HepG2 (cell line): ENCODE data around the gene SEC16A. TPM values are rescaled to one million over a fixed set of nuclear protein-coding genes. Genes with fewer than 3 reads are reported as not detected.

ENCODE experiments used
- NFRKB ChIP-seq: fragments of 450-650 bp; IDR thresholded peaks from 2 replicates; pipeline ENCODE4 v1.6.1; 2017
- RAD21 ChIP-seq: fragments of 450-650 bp; formaldehyde crosslinking; IDR thresholded peaks from 2 replicates; pipeline ENCODE4 v1.5.0; 2020; ENCODE audit warnings: mild to moderate bottlenecking
- SNAPC4 ChIP-seq: sonication (generic); formaldehyde crosslinking; IDR thresholded peaks from 2 replicates; pipeline ENCODE4 v1.4.0; 2020; ENCODE audit warnings: mild to moderate bottlenecking, missing genetic modification reagents
- TGIF2 ChIP-seq: IDR thresholded peaks from 2 replicates; pipeline ENCODE4 v1.6.1; 2016; ENCODE audit warnings: control low read depth, missing compliant biosample characterization
- ZBTB25 ChIP-seq: IDR thresholded peaks from 2 replicates; pipeline ENCODE4 v1.6.1; 2018; ENCODE audit warnings: missing genetic modification reagents
- ZBTB26 ChIP-seq: IDR thresholded peaks from 2 replicates; pipeline ENCODE4 v1.6.1; 2016; ENCODE audit warnings: missing compliant biosample characterization, missing genetic modification reagents, borderline replicate concordance
- ZBTB44 ChIP-seq: sonication (generic); formaldehyde crosslinking; IDR thresholded peaks from 2 replicates; pipeline ENCODE4 v1.4.0; 2020; ENCODE audit warnings: missing genetic modification reagents
- ZNF124 ChIP-seq: sonication (generic); formaldehyde crosslinking; IDR thresholded peaks from 2 replicates; pipeline ENCODE4 v1.4.0; 2020; ENCODE audit warnings: missing genetic modification reagents
- ZNF251 ChIP-seq: sonication (generic); formaldehyde crosslinking; IDR thresholded peaks from 2 replicates; pipeline ENCODE4 v1.9.0; 2021; ENCODE audit warnings: mild to moderate bottlenecking, missing genetic modification reagents
- ZNF263 ChIP-seq: sonication (generic); formaldehyde crosslinking; IDR thresholded peaks from 2 replicates; pipeline ENCODE4 v1.4.0; 2020; ENCODE audit warnings: missing genetic modification reagents
- ZNF503 ChIP-seq: sonication (generic); formaldehyde crosslinking; IDR thresholded peaks from 2 replicates; pipeline ENCODE4 v1.4.0; 2020; ENCODE audit warnings: missing genetic modification reagents
- ZNF510 ChIP-seq: sonication (generic); formaldehyde crosslinking; IDR thresholded peaks from 2 replicates; pipeline ENCODE4 v1.4.0; 2020; ENCODE audit warnings: low read depth, mild to moderate bottlenecking, missing genetic modification reagents
- ZNF567 ChIP-seq: sonication (generic); formaldehyde crosslinking; IDR thresholded peaks from 2 replicates; pipeline ENCODE4 v1.8.1; 2023; ENCODE audit warnings: mild to moderate bottlenecking, missing genetic modification reagents, borderline replicate concordance
- ZNF576 ChIP-seq: sonication (generic); formaldehyde crosslinking; IDR thresholded peaks from 2 replicates; pipeline ENCODE4 v1.4.0; 2020; ENCODE audit warnings: mild to moderate bottlenecking, missing genetic modification reagents
- ZSCAN21 ChIP-seq: sonication (generic); formaldehyde crosslinking; IDR thresholded peaks from 2 replicates; pipeline ENCODE4 v1.8.0; 2022; ENCODE audit warnings: mild to moderate bottlenecking, missing genetic modification reagents, moderate library complexity, borderline replicate concordance
- polyA plus RNA-seq, 8 experiments: library from polyadenylated mRNA; depleted of rRNA in 3 of 8; stranded (reverse) in 7 of 8; unstranded in 1 of 8; fragments of >200 nt; fragmentation: Illumina TruSeq in 4 of 8; extraction: Trizol in 4 of 8; gene quantifications; 2 replicates each; pipeline versions ENCODE4 v1.2.1 to v1.2.3, GENCODE V29; 2011 to 2016; ENCODE audit warnings: low read depth in 4 of 8, missing spikeins in 1 of 8, mixed read lengths in 1 of 8; ENCODE audit not compliant: insufficient read depth in 1 of 8
- total RNA-seq, 5 experiments: library from RNA; depleted of rRNA; stranded (reverse); fragments of >200 nt; fragmentation: Illumina TruSeq; extraction: Trizol; gene quantifications; 2 replicates each; pipeline ENCODE4 v1.2.3, GENCODE V29; 2016; ENCODE audit warnings: low read depth in 1 of 5

Gene SEC16A
- total and polyA plus RNA-seq, 2 of the 13 experiments (the other 11 are each of a cell fraction or from before 2014, with no cell fraction given) = 15.9 to 18.9 TPM

GRCh38 chr9:136488247-136489214 lies 5.7 kb upstream of the SEC16A start (continued):
- no peak for TF ChIP-seq SNAPC4 (CRISPR knock-in tag)
- TF ChIP-seq ZNF510 (CRISPR knock-in tag) = no peak
- no peak for TF ChIP-seq ZSCAN21 (CRISPR knock-in tag)
- TF ChIP-seq ZNF263 (CRISPR knock-in tag) = no peak
- TF ChIP-seq ZBTB26 (CRISPR knock-in tag) = no peak
- no peak for TF ChIP-seq ZBTB44 (CRISPR knock-in tag)
- no peak for TF ChIP-seq ZNF124 (CRISPR knock-in tag)
- TF ChIP-seq ZNF503 (CRISPR knock-in tag) = no peak
- peak; percentile 95 for TF ChIP-seq RAD21 (CRISPR knock-in tag)
- TF ChIP-seq TGIF2 (CRISPR knock-in tag) = no peak
- TF ChIP-seq ZNF567 (CRISPR knock-in tag) = no peak
- 0 out of 2 replicates have a peak, but pooled peaks have one; percentile 41 for TF ChIP-seq ZBTB25
- TF ChIP-seq ZNF576 (CRISPR knock-in tag) = no peak
- TF ChIP-seq NFRKB = no peak
- no peak for TF ChIP-seq ZNF251
